ENCODE measurements around the gene MYH9.
A peak's percentile ranks its signal among the peaks of the same experiment; 100 is the strongest.

MYH9 gene

DNA sequence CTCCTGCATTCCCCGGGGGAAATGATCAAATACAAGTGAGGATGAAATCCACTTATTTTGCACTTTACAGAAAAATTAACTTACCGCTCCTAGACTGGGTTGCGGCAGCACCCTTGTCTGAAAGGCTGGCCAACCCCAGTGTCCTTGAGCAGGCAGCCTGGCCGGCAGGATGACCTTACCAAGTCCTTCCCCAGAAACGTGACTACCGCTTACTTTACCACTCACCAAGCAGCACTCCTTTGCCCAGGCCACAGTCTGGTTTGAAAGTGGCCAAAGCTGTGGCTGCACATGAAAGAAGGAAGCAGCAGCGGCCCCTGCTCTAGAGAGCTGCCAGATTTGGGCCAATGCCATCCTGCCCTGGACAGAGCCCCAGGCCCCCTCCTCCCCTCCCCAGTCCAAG lies 20.3 kb downstream of the MYH9 start:
- DNase-seq (ENCODE audit: low read depth in 2 of 2), result no peak

- DNase-seq (ENCODE audit: low read depth in 2 of 2), result no peak
Observed at GRCh38 chr22:36367066-36367465, 20.7 kb downstream of the MYH9 start.

GRCh38 chr22:36366291-36366708 lies 21.5 kb downstream of the MYH9 start:
- DNase-seq (ENCODE audit: low read depth in 2 of 2), result no peak

- peak; percentile 65 to 72 for DNase-seq (ENCODE audit: low read depth in 2 of 2)
Observed at GRCh38 chr22:36365020-36365411, 22.8 kb downstream of the MYH9 start.

DNA sequence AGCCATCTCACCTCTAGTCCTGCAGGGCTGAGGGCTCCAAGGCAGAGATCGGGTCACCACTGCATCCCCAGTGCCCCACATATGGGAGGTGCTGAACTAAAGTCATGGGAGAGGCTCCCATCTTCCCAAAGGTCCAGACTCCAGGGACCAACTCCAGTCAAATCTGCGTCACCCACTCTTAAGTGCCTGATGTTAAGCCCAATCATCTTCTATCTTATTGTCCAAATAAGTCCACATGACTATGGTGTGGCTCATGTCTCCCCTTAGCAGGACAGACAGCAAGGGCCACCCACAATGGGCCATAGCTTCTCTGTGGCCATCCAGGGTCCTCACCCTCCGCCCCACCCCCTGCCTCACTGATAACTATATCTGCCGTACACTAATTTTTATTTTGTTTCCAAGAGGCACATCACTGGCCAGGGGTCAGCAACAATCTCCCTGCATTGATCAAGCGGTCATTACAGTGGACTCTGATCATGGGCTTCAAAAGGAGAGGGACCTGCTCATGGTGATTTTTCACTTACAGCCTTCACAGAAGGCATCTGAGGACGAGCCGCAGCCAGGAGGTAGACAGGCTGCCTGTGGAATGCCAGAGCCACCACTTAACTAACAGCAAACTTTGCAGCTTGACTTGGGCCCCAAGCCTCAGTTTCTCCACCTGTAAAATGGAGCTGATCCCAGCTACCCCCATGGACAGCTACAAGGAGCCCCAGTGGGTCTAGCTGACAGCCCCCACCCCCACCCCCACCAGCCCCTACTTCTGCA lies 23.3 kb downstream of the MYH9 start:
- no peak for DNase-seq (ENCODE audit: low read depth in 2 of 2)

- DNase-seq (ENCODE audit: low read depth in 2 of 2), result no peak
Observed at GRCh38 chr22:36363349-36363981, 24.3 kb downstream of the MYH9 start.

DNA sequence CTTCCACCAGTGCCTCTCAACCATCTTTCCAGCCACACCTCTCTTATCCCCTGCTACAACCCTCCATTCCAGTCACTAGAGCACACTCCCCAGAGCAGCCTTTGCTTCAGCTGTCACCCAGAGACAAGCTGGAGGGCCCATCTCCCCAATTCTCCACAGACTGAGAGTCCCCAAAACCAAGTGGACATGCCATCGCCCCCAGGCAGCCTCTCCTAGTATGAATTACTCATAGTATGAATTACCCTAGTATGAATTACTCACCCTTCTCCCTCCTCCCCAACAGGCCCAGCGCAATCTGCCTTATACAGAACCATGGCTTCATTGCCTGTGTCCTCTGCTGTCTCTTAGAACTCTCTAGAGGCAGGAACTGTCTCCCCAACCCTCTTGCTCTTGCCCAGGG lies 24.8 kb downstream of the MYH9 start:
- no peak for DNase-seq (ENCODE audit: low read depth in 2 of 2)

DNA sequence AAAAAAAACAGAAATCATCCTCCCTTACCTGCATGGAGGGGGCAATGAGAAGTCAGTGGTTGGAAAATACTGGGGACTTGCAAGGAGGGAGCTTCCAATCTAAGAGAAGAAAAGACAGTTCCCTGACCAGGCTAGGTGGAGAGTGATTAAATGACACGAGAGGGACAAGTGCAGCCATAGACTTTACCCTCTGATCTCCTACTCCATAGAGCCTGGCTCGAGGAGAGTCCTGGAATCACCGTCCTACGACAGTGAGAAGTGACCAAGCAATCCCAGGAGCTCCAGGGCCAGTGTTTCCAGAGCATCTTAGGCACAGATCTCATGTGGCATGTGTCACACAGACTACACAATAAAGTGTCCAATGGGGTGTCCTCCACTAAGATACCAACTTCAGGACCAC lies 25.7 kb downstream of the MYH9 start:
- no peak for DNase-seq (ENCODE audit: low read depth in 2 of 2)

GRCh38 chr22:36360871-36361383 lies 26.8 kb downstream of the MYH9 start:
- DNase-seq (ENCODE audit: low read depth in 2 of 2), result no peak

GRCh38 chr22:36360011-36360410 lies 27.8 kb downstream of the MYH9 start:
- DNase-seq (ENCODE audit: low read depth in 2 of 2), result no peak

DNA sequence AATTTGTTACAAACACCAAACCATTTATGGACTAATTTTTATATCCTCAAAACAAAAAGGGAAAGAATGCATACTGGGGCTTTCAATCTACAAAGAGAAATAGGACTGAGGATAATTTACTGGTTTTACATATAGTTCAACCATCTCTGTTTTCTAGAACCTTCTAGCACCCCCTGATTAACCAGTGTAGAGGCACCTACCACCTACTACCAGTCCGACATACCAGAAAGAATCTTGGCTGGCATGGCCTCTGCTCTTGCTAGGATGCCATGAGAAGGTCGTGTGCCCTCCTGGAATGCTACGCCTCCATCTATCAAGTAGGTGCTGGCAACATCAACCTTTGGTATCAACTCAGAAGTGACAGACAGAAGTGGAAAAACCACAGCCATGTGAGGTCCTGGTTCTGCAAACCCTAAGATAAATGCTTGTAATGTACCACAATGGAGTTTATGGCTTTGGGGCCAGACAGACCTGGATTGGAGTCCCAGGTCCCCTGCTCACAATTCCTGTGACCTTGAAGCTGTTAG lies 28.2 kb downstream of the MYH9 start:
- DNase-seq (ENCODE audit: low read depth in 2 of 2), result no peak

GRCh38 chr22:36358533-36359469 lies 29.0 kb downstream of the MYH9 start:
- no peak for DNase-seq (ENCODE audit: low read depth in 2 of 2)

DNA sequence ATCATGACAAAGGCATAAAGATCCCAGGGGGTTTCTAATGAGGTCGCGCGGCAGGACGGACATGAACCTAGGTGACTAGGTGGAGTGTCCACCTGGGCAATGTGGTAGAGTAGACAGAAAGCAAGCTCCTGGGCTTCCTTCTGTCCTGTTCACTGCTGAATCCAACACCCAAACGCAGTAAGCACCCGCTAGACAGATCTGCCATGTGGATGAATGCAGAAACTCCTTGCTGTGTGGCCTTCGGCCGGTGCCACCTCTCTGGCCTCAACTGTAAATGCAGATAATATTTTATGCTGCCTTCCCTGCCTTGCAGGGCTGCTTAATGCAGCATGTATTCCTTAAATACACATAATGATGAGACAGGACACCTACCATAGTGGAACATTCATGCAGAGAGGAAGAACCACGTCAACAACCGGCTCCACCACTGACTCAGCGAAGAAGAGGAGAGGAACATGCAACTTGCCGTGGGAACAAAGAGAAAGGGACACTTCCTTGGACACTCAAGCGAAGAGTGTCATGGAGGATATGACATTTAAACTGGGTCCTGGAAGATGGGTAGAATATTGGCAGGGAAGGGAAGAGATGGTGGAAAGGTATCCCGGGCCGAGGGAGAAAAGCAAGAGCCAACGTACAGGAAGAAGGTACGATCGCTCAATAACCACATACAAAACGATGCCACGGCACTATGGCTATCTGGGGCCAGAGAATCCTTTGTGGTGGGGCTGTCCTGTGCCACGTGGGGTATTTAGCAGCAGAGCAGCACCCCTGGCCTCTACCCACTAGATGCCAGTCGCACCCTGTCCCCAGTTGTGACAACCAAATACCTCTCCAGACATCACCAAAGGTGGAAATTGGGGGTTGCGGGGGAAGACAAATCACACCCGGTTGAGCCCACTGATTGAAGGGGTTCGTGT lies 30.8 kb downstream of the MYH9 start:
- no peak for DNase-seq (ENCODE audit: low read depth in 2 of 2)

DNA sequence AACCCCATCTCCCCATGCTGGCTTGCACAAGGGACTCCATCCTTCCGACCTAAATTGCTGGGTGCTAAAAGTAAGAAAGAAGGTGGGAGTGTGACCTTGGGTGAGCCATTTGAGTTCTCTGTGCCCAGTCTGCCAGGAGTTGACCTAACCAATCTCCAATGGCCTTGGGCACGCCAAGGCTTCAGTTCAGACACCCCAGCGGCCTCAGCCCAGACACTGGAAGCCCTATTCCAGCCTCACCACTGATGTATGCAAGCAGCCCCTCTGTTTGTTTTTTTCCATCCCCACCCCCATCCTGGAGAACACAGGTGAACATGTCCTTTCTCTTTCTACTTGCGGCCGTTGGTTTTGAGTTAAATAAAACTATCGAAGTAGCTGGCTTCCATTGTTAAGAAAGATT lies 31.9 kb downstream of the MYH9 start:
- DNase-seq (ENCODE audit: low read depth in 2 of 2), result no peak

- no peak for DNase-seq (ENCODE audit: low read depth in 2 of 2)
Observed at GRCh38 chr22:36355362-36355761, 32.4 kb downstream of the MYH9 start.

DNA sequence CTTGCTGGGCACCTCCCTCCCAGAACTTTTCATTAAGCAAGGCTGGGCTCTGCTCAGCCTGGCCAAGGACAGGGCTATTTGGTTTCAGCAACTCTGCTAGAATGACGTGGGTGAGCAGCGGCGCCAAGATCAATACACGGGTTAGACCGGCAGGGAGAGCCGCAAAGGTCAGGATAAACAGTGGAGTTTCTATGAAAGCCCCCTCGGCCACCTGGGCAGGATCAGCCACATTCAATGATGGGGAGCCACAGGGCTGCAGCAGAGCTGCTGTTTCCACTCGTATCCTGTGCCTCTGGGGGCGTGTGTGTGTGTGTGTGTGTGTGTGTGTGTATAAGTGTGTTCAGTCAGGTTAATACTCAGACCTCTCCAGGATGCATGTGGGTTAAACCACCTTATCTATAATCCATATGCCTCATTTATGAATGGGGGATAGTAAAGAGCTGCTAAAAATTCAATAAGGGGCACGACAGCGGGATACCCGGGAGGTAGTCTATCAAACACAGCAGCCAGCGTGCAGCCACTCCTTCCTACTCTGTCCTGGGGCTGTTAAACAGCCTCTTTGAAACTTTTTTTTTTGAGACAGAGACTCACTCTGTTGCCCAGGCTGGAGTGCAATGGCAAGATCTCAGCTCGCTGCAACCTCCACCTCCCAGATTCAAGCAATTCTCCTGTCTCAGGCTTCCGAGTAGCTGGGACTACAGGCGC lies 34.8 kb downstream of the MYH9 start:
- DNase-seq (ENCODE audit: low read depth in 2 of 2), result no peak

GRCh38 chr22:36351921-36352802 lies 35.6 kb downstream of the MYH9 start:
- DNase-seq (ENCODE audit: low read depth in 2 of 2), result no peak

GRCh38 chr22:36350751-36351594 lies 36.8 kb downstream of the MYH9 start:
- DNase-seq (ENCODE audit: low read depth in 2 of 2), result no peak

Measured in fibroblast of skin of left biceps (primary cell).